CD14-positive monocyte (primary cell): ENCODE data around the gene NQO2. TPM values are rescaled to one million over a fixed set of nuclear protein-coding genes. Genes with fewer than 3 reads are reported as not detected.
A peak's percentile ranks its signal among the peaks of the same experiment; 100 is the strongest.

Source experiments
- DNase-seq, 3 donors: peaks; one replicate each; pipeline ENCODE4 v3.0.0-alpha.2; 2011 to 2022
- H2AFZ ChIP-seq: 2 replicates; pipeline ENCODE4 v1.6.0; 2012; ENCODE audit warnings: mild to moderate bottlenecking, low read depth, low read length, inconsistent platforms; ENCODE audit not compliant: insufficient read depth, poor library complexity, severe bottlenecking
- H3K27ac ChIP-seq, 2 donors: 1 replicate in 1 of 2; 2 replicates in 1 of 2; pipeline ENCODE4 v1.5.1; 2012 to 2013; ENCODE audit warnings: low read length in 2 of 2, control low read depth in 1 of 2, inconsistent platforms in 1 of 2, low read depth in 1 of 2, mild to moderate bottlenecking in 1 of 2
- H3K27me3 ChIP-seq, 2 donors: one replicate each; pipeline versions ENCODE4 v1.6.0 to v1.6.1; 2011 to 2013; ENCODE audit warnings: low read length in 2 of 2; ENCODE audit not compliant: control insufficient read depth in 2 of 2, insufficient read depth in 2 of 2
- H3K36me3 ChIP-seq, 2 donors: replicated peaks in 1 of 2; 1 replicate in 1 of 2; 2 replicates in 1 of 2; pipeline versions ENCODE4 v1.5.1 to v1.6.1; 2012 to 2013; ENCODE audit warnings: low read length in 2 of 2, control low read depth in 1 of 2, inconsistent platforms in 1 of 2, mild to moderate bottlenecking in 1 of 2; ENCODE audit not compliant: insufficient read depth in 2 of 2, control insufficient read depth in 1 of 2
- H3K4me1 ChIP-seq, 2 donors: 1 replicate in 1 of 2; 2 replicates in 1 of 2; pipeline versions ENCODE4 v1.5.1 to v1.6.1; 2012 to 2013; ENCODE audit warnings: low read length in 2 of 2, control low read depth in 1 of 2, inconsistent platforms in 1 of 2, mild to moderate bottlenecking in 1 of 2, moderate library complexity in 1 of 2; ENCODE audit not compliant: insufficient read depth in 2 of 2, control insufficient read depth in 1 of 2
- H3K4me2 ChIP-seq: replicated peaks from 2 replicates; pipeline ENCODE3; 2012; ENCODE audit warnings: low read length, moderate library complexity, mild to moderate bottlenecking; ENCODE audit not compliant: poor library complexity, severe bottlenecking; ENCODE audit errors: extremely low read depth
- H3K4me3 ChIP-seq, 3 experiments: fragments of 200-600 bp in 1 of 3; sonication (generic) in 1 of 3; replicated peaks in 1 of 3; 1 replicate in 2 of 3; 2 replicates in 1 of 3; pipeline ENCODE4 v1.5.1; 2011 to 2013; ENCODE audit warnings: low read length in 3 of 3, mild to moderate bottlenecking in 3 of 3, control low read depth in 2 of 3, low read depth in 2 of 3, inconsistent platforms in 1 of 3, moderate library complexity in 1 of 3
- H3K79me2 ChIP-seq: 2 replicates; pipeline ENCODE4 v1.6.0; 2012; ENCODE audit warnings: mild to moderate bottlenecking, control low read depth, inconsistent platforms, low read length, moderate library complexity; ENCODE audit not compliant: insufficient read depth
- H3K9ac ChIP-seq: 2 replicates; pipeline ENCODE4 v1.6.0; 2017; ENCODE audit warnings: low read length, mild to moderate bottlenecking; ENCODE audit not compliant: insufficient read depth, poor library complexity, severe bottlenecking
- H3K9me3 ChIP-seq, 2 donors: replicated peaks in 1 of 2; 1 replicate in 1 of 2; 2 replicates in 1 of 2; pipeline versions ENCODE4 v1.5.1 to v1.6.1; 2012 to 2013; ENCODE audit warnings: low read length in 2 of 2, control low read depth in 1 of 2; ENCODE audit not compliant: control insufficient read depth in 1 of 2, insufficient read depth in 1 of 2
- H4K20me1 ChIP-seq: 2 replicates; pipeline ENCODE4 v1.6.0; 2012; ENCODE audit warnings: mild to moderate bottlenecking, low read length, control low read depth, moderate library complexity; ENCODE audit not compliant: insufficient read depth
- H3K27ac Mint-ChIP-seq, 7 donors: one replicate each; pipeline ENCODE4 v1.8.0; 2020; ENCODE audit warnings: mild to moderate bottlenecking in 7 of 7, mixed read lengths in 7 of 7, moderate library complexity in 6 of 7, inconsistent platforms in 2 of 7
- H3K27me3 Mint-ChIP-seq, 3 donors: one replicate each; pipeline ENCODE4 v1.8.0; 2021 to 2022; ENCODE audit warnings: low read depth in 3 of 3, mild to moderate bottlenecking in 3 of 3, mixed read lengths in 3 of 3, moderate library complexity in 3 of 3, inconsistent platforms in 1 of 3
- H3K36me3 Mint-ChIP-seq, 2 donors: one replicate each; pipeline ENCODE4 v1.8.0; 2020; ENCODE audit warnings: mixed read lengths in 2 of 2, inconsistent platforms in 1 of 2, mild to moderate bottlenecking in 1 of 2
- H3K4me1 Mint-ChIP-seq: one replicate; pipeline ENCODE4 v1.8.0; 2020; ENCODE audit warnings: mild to moderate bottlenecking, mixed read lengths
- H3K4me3 Mint-ChIP-seq, 2 donors: one replicate each; pipeline ENCODE4 v1.8.0; 2020; ENCODE audit warnings: mild to moderate bottlenecking in 2 of 2, mixed read lengths in 2 of 2, moderate library complexity in 1 of 2
- H3K9me3 Mint-ChIP-seq, 7 donors: one replicate each; pipeline ENCODE4 v1.8.0; 2020 to 2022; ENCODE audit warnings: mixed read lengths in 7 of 7, mild to moderate bottlenecking in 6 of 7, moderate library complexity in 6 of 7, inconsistent platforms in 2 of 7
- WGBS: methylation state at CpG from one replicate; pipeline ENCODE4 v1.1.5; 2013; ENCODE audit warnings: missing lambda C conversion rate; ENCODE audit not compliant: insufficient coverage; 5-methylcytosine and 5-hydroxymethylcytosine counted together
- intact Hi-C, 2 donors: fragments of 100-400 bp; cut with micrococcal nuclease; formaldehyde crosslinking; loops; one replicate each; pipeline versions ENCODE4 v1.15.0 to v1.15.1; 2023
- polyA plus RNA-seq, 3 donors: library from polyadenylated mRNA; depleted of rRNA in 1 of 3; unstranded in 2 of 3; stranded (reverse) in 1 of 3; fragments of 300-500 nt in 2 of 3; fragments of >200 nt in 1 of 3; fragmentation: Illumina TruSeq in 2 of 3; gene quantifications; 1 replicate in 2 of 3; 2 replicates in 1 of 3; pipeline ENCODE4 v1.2.3, GENCODE V29; 2012 to 2021
- TF ChIP-seq, protein P1 (sequence below): fragments of 200-600 bp; IDR thresholded peaks from one replicate; pipeline ENCODE4 v1.8.0; 2022; ENCODE audit warnings: antibody characterized with exemption, mild to moderate bottlenecking

Gene NQO2
- polyA plus RNA-seq, 3 donors = 30.0 to 281 (median 146) TPM

DNA sequence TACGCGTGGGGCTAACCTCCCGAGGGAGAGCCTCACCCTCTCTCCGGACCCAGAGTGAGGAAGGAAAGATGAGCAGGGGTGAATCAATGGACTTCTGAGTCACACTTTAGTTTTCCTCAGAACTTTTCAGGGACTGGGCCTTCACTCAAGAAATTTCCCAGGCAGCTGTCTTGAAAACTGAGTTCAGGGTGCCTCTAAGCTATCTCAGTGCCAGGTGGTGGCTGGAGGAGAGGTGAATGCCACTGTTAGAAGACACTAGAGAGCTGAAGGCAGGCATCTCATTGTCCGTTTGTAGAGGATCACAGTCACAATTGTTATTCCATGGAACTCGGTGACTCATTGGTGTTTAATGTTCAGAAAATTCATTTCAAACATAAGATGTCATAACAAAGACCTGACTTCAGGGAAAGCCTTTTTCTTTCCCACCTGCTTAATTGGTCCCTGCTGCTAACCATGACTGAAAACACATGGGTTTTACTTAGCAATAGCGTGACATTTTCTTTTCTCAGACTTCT lies 23.1 kb upstream of the NQO2 start:
- no peaks in the 10 kb centered on the region for H3K36me3 Mint-ChIP-seq
- H3K4me1 Mint-ChIP-seq = peaks cover 34% of the 10 kb centered on the region
- 100% methylated on average over 1 of the region's 7 CpGs for WGBS
- TF ChIP-seq, protein P1, sequence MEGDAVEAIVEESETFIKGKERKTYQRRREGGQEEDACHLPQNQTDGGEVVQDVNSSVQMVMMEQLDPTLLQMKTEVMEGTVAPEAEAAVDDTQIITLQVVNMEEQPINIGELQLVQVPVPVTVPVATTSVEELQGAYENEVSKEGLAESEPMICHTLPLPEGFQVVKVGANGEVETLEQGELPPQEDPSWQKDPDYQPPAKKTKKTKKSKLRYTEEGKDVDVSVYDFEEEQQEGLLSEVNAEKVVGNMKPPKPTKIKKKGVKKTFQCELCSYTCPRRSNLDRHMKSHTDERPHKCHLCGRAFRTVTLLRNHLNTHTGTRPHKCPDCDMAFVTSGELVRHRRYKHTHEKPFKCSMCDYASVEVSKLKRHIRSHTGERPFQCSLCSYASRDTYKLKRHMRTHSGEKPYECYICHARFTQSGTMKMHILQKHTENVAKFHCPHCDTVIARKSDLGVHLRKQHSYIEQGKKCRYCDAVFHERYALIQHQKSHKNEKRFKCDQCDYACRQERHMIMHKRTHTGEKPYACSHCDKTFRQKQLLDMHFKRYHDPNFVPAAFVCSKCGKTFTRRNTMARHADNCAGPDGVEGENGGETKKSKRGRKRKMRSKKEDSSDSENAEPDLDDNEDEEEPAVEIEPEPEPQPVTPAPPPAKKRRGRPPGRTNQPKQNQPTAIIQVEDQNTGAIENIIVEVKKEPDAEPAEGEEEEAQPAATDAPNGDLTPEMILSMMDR = no peak
- peaks cover 27% of the 10 kb centered on the region in 2 donors for H3K4me1 ChIP-seq
- H3K4me2 ChIP-seq = no peak overlapping the region
- H2AFZ ChIP-seq = no peak overlapping the region
- H3K36me3 ChIP-seq = no peaks in the 10 kb centered on the region
- peaks cover 0 to 1% (median 0%) of the 10 kb centered on the region in 3 donors for H3K27me3 Mint-ChIP-seq
- no peaks in the 10 kb centered on the region for H3K9me3 ChIP-seq
- intact Hi-C loops = no loop called here
- H3K27ac ChIP-seq = no peak overlapping the region
- no peak overlapping the region for H3K9ac ChIP-seq
- no peaks in the 10 kb centered on the region for H3K27me3 ChIP-seq
- no peak for DNase-seq
- H3K4me3 Mint-ChIP-seq = no peak overlapping the region
- H3K79me2 ChIP-seq = no peaks in the 10 kb centered on the region
- H3K9me3 Mint-ChIP-seq = no peaks in the 10 kb centered on the region
- H3K4me3 ChIP-seq = no peak overlapping the region
- H3K27ac Mint-ChIP-seq = peak overlapping the region in 1 of 7 donors; percentile 51
- H4K20me1 ChIP-seq = no peaks in the 10 kb centered on the region

DNA sequence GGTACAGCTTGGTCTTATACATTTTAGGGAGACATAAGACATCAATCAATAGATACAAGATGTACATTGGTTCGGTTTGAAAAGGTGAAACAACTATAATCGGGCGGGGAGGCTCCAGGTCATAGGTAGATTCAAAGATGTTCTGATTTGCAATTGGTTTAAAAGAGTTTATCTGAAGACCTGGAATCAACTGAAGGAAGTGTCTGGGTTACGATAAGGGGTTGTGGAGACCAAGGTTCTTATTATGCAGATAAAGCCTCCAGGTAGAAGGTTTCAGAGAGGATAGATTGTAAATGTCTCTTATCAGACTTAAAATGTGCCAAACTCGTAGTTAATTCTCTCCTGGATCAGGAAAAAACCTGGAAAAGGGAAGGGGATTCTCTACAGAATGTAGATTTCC lies 22.4 kb upstream of the NQO2 start:
- H3K27me3 Mint-ChIP-seq = peaks cover 0 to 1% (median 0%) of the 10 kb centered on the region in 3 donors
- WGBS = 80% methylated on average over 3 of the region's 5 CpGs
- no peak overlapping the region for H3K4me3 Mint-ChIP-seq
- H2AFZ ChIP-seq = no peak overlapping the region
- no peaks in the 10 kb centered on the region for H3K27me3 ChIP-seq
- H3K36me3 Mint-ChIP-seq = no peaks in the 10 kb centered on the region
- no peak overlapping the region for H3K4me2 ChIP-seq
- DNase-seq = no peak
- H3K36me3 ChIP-seq = no peaks in the 10 kb centered on the region
- no peaks in the 10 kb centered on the region for H3K9me3 ChIP-seq
- H3K9me3 Mint-ChIP-seq = no peaks in the 10 kb centered on the region
- no peak overlapping the region for H3K4me3 ChIP-seq
- TF ChIP-seq, protein P1 = no peak
- peaks cover 35% of the 10 kb centered on the region for H3K4me1 Mint-ChIP-seq
- no peak overlapping the region for H3K27ac ChIP-seq
- H3K79me2 ChIP-seq = no peaks in the 10 kb centered on the region
- no peak overlapping the region for H3K27ac Mint-ChIP-seq
- intact Hi-C loops = no loop called here
- H3K9ac ChIP-seq = no peak overlapping the region
- peaks cover 27% of the 10 kb centered on the region in 2 donors for H3K4me1 ChIP-seq
- H4K20me1 ChIP-seq = no peaks in the 10 kb centered on the region
